Activated naive CD4-positive, alpha-beta T cell treated with anti-CD3 and anti-CD28 coated beads for 36 hours (primary cell): ENCODE measurements around the gene EXOG. TPM values are rescaled to one million over a fixed set of nuclear protein-coding genes. Genes with fewer than 3 reads are reported as not detected.

Source experiments
- CTCF ChIA-PET: fragments of 350-600 bp; sonication (Branson Sonifier 250); formaldehyde crosslinking; loops from one replicate; lab custom pipeline; 2021; ENCODE audit warnings: antibody characterized with exemption; lab: Charles Lee
- DNase-seq: peaks from one replicate; pipeline ENCODE4 v3.0.0-alpha.2; 2020
- H3K27ac Mint-ChIP-seq: one replicate; pipeline ENCODE4 v1.8.0; 2021; ENCODE audit warnings: mild to moderate bottlenecking, mixed read lengths
- H3K27me3 Mint-ChIP-seq: one replicate; pipeline ENCODE4 v1.8.0; 2021; ENCODE audit warnings: low read depth, mixed read lengths
- H3K36me3 Mint-ChIP-seq: one replicate; pipeline ENCODE4 v1.8.0; 2021; ENCODE audit warnings: low read depth, mixed read lengths
- H3K4me1 Mint-ChIP-seq: one replicate; pipeline ENCODE4 v1.8.0; 2021; ENCODE audit warnings: low read depth, mixed read lengths
- H3K4me3 Mint-ChIP-seq: one replicate; pipeline ENCODE4 v1.8.0; 2021; ENCODE audit warnings: mild to moderate bottlenecking, moderate library complexity, mixed read lengths
- H3K9me3 Mint-ChIP-seq: one replicate; pipeline ENCODE4 v1.8.0; 2021; ENCODE audit warnings: mixed read lengths
- intact Hi-C: fragments of 100-400 bp; cut with micrococcal nuclease; formaldehyde crosslinking; loops from one replicate; pipeline ENCODE4 v1.15.1; 2023
- total RNA-seq, 2 experiments: library from RNA; stranded (reverse); gene quantifications; one replicate each; pipeline ENCODE4 v1.2.3, GENCODE V29; 2021

EXOG gene
- total RNA-seq, 2 experiments from 2014 or later, result 15.9 to 17.3 TPM

- intact Hi-C loops, result no loop called here
- CTCF ChIA-PET, result interaction anchor here (0.5 to 0.7 kb wide), 2 partner anchors 83 to 933 kb away, joined by 3 to 4 read pairs; no protein-coding TSS in a partner anchor
- H3K27me3 Mint-ChIP-seq, result no peaks in the 10 kb centered on the region
- H3K4me1 Mint-ChIP-seq, result no peaks in the 10 kb centered on the region
- no peaks in the 10 kb centered on the region for H3K36me3 Mint-ChIP-seq
- H3K4me3 Mint-ChIP-seq, result no peak overlapping the region
- no peak for DNase-seq
- H3K27ac Mint-ChIP-seq, result no peak overlapping the region
- H3K9me3 Mint-ChIP-seq, result peaks cover 7% of the 10 kb centered on the region
Measured at GRCh38 chr3:38575279-38575843, 79.2 kb downstream of the EXOG start.

Other genes with a start within 250 kb of the EXOG start
- not detected for gene SLC22A13, start 230.5 kb upstream of the EXOG start, total RNA-seq
- gene SLC22A14, start 214.0 kb upstream of the EXOG start, total RNA-seq, result not detected
- 1 to 10 TPM; 2.5 to 2.8 TPM for gene XYLB, start 149.6 kb upstream of the EXOG start, total RNA-seq
- gene ACVR2B, start 42.5 kb upstream of the EXOG start, total RNA-seq, result 1 to 10 TPM; 6.5 to 6.9 TPM
- under 1 TPM; 0.31 to 0.35 TPM for gene SCN5A, start 153.3 kb downstream of the EXOG start, total RNA-seq